Spleen (tissue), 11 donors: Measurements from ENCODE around the gene ME2. TPM values are rescaled to one million over a fixed set of nuclear protein-coding genes. Genes with fewer than 3 reads are reported as not detected.

ENCODE experiments used
- DNase-seq: peaks from one replicate; pipeline ENCODE4 v3.0.0-alpha.2; 2020
- H3K27ac ChIP-seq, 8 donors: fragments of 200-600 bp; sonication (generic) in 7 of 8; 1 replicate in 4 of 8; 2 replicates in 4 of 8; pipeline versions ENCODE4 v1.5.0 to v1.8.0; 2016 to 2021; ENCODE audit warnings: inconsistent platforms in 4 of 8, mild to moderate bottlenecking in 4 of 8, moderate library complexity in 1 of 8
- H3K27me3 ChIP-seq, 7 donors: fragments of 200-600 bp; sonication (generic) in 6 of 7; replicated peaks in 1 of 7; 1 replicate in 4 of 7; 2 replicates in 3 of 7; pipeline versions ENCODE4 v1.5.0 to v1.8.0; 2016 to 2021; ENCODE audit warnings: inconsistent platforms in 3 of 7, mild to moderate bottlenecking in 1 of 7
- H3K36me3 ChIP-seq, 6 donors: fragments of 200-600 bp; sonication (generic) in 5 of 6; 1 replicate in 4 of 6; 2 replicates in 2 of 6; pipeline versions ENCODE4 v1.5.0 to v1.8.0; 2016 to 2021; ENCODE audit warnings: inconsistent platforms in 2 of 6
- H3K4me1 ChIP-seq, 6 donors: fragments of 200-600 bp; sonication (generic) in 5 of 6; 1 replicate in 3 of 6; 2 replicates in 3 of 6; pipeline versions ENCODE4 v1.5.0 to v1.8.0; 2016 to 2021; ENCODE audit warnings: inconsistent platforms in 3 of 6
- H3K4me3 ChIP-seq, 8 donors: fragments of 200-600 bp; sonication (generic) in 7 of 8; 1 replicate in 4 of 8; 2 replicates in 4 of 8; pipeline versions ENCODE4 v1.5.0 to v1.8.0; 2016 to 2021; ENCODE audit warnings: inconsistent platforms in 4 of 8, mild to moderate bottlenecking in 4 of 8, moderate library complexity in 2 of 8
- H3K9me3 ChIP-seq, 8 donors: fragments of 200-600 bp; sonication (generic) in 7 of 8; 1 replicate in 4 of 8; 2 replicates in 4 of 8; pipeline versions ENCODE4 v1.5.0 to v1.8.0; 2016 to 2021; ENCODE audit warnings: inconsistent platforms in 4 of 8
- CTCF ChIP-seq, 11 experiments: fragments of 200-600 bp in 7 of 11; fragments of 450-650 bp in 4 of 11; sonication (generic) in 4 of 11; IDR thresholded peaks in 8 of 11; conservative IDR thresholded peaks in 3 of 11; 1 replicate in 7 of 11; 2 replicates in 4 of 11; pipeline versions ENCODE4 v1.4.0 to v1.8.0; 2016 to 2021; ENCODE audit warnings: antibody characterized with exemption in 11 of 11, inconsistent platforms in 4 of 11, mild to moderate bottlenecking in 1 of 11
- POLR2A ChIP-seq, 3 donors: fragments of 450-650 bp; IDR thresholded peaks; one replicate each; pipeline ENCODE4 v1.5.1; 2017; ENCODE audit warnings: antibody characterized with exemption in 3 of 3, mild to moderate bottlenecking in 1 of 3
- POLR2AphosphoS5 ChIP-seq, 3 donors: sonication (generic); formaldehyde crosslinking; IDR thresholded peaks; one replicate each; pipeline ENCODE4 v1.5.1; 2017; ENCODE audit warnings: antibody characterized with exemption in 3 of 3
- WGBS, 5 donors: extraction: QIAGEN DNeasy Blood & Tissue Kit in 3 of 5; methylation state at CpG; one replicate each; pipeline versions ENCODE4 v1.1.5 to v1.1.7; 2013 to 2018; 5-methylcytosine and 5-hydroxymethylcytosine counted together
- intact Hi-C: fragments of 100-400 bp; cut with DNase I; formaldehyde crosslinking; loops from one replicate; pipeline ENCODE4 v1.15.0; 2023; ENCODE audit warnings: low total_unique reads
- polyA plus RNA-seq, 3 donors: library from polyadenylated mRNA; stranded (reverse); fragments of 200-250 nt; gene quantifications; one replicate each; pipeline ENCODE4 v1.2.1, GENCODE V29; 2013
- total RNA-seq, 7 donors: library from RNA; depleted of rRNA in 3 of 7; stranded (reverse); fragments of >200 nt in 3 of 7; fragmentation: NEBNext Ultra II Directional in 4 of 7; extraction: Animal tissue kit (Norgen Biotek cat#: 25700) in 4 of 7; gene quantifications; one replicate each; pipeline versions ENCODE4 v1.1.0 to v1.2.1, GENCODE V29; 2016 to 2021
- donor health status: healthy with polysubstance abuse.
- donor health status: DM: no; HTN: no; CAD: no; lungs with moderate emphysema.
- donor health status: DM: no; HTN: no; CAD: no.
- donor health status: Bipolar disorder and iron deficiency.
- donor health status: healthy.
- donor health status: DM: no; HTN: no; CAD: no.
- donor health status: DM: yes; HTN: yes; CAD: no.

Gene ME2
- total and polyA plus RNA-seq, 10 donors, result 25.9 to 179 (median 95.6) TPM

GRCh38 chr18:50909261-50909660 is 30.3 kb downstream of the ME2 start:
- TF ChIP-seq POLR2A (IDR thresholded peaks at IDR 0.05), result no peak
- no peak for TF ChIP-seq CTCF (IDR thresholded peaks at IDR 0.05 in 8 of 11, conservative IDR thresholded peaks at IDR 0.05 in 3 of 11)
- TF ChIP-seq POLR2AphosphoS5 (IDR thresholded peaks at IDR 0.05), result no peak
- no peaks in the 10 kb centered on the region for H3K27me3 ChIP-seq
- intact Hi-C loops, result no loop called here
- peaks cover 0 to 13% (median 9%) of the 10 kb centered on the region in 8 donors for H3K9me3 ChIP-seq
- DNase-seq, result no peak
- 91 to 98% (median 94%) methylated on average over 1 of the region's 1 CpG for WGBS, 5 donors
- no peak overlapping the region for H3K27ac ChIP-seq
- peaks cover 0 to 97% (median 42%) of the 10 kb centered on the region in 6 donors for H3K36me3 ChIP-seq
- no peak overlapping the region for H3K4me3 ChIP-seq
- H3K4me1 ChIP-seq, result no peaks in the 10 kb centered on the region

- Histone ChIP-seq H3K36me3 (peaks cover 0 to 96% (median 41%) of the 10 kb centered on the region in 6 donors), H3K27ac (no peak overlapping the region), H3K4me1 (no peaks in the 10 kb centered on the region), H3K4me3 (no peak overlapping the region), H3K27me3 (no peaks in the 10 kb centered on the region), H3K9me3 (peaks cover 0 to 12% (median 9%) of the 10 kb centered on the region in 8 donors)
- TF ChIP-seq POLR2AphosphoS5 (IDR thresholded peaks at IDR 0.05) (no peak), POLR2A (IDR thresholded peaks at IDR 0.05) (no peak), CTCF (IDR thresholded peaks at IDR 0.05 in 8 of 11, conservative IDR thresholded peaks at IDR 0.05 in 3 of 11) (no peak)
- WGBS, 5 donors, result 96 to 100% (median 97%) methylated on average over 1 of the region's 1 CpG
- no peak for DNase-seq
- intact Hi-C loops, result no loop called here
Observed at GRCh38 chr18:50911006-50911405, 32.1 kb downstream of the ME2 start.

DNA sequence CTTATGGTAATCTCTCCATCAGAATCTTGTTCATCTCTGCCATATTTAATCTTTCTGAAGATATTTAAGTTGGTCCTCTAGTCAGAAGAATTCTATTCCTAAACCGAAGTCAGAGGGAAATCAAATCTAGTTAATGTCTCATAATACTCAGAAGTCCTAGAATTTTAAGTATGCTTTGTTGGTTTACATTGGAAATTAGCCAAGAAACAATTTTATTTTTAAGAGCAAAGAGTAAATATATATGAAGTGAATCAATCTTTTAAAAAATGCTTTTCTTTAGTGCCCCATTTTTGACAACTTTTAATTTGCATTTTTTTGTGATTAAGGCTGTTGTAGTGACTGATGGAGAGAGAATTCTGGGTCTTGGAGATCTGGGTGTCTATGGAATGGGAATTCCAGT is 38.1 kb downstream of the ME2 start:
- no peak overlapping the region for H3K4me3 ChIP-seq
- intact Hi-C loops, result no loop called here
- no peaks in the 10 kb centered on the region for H3K9me3 ChIP-seq
- DNase-seq, result no peak
- H3K27ac ChIP-seq, result no peak overlapping the region
- no peaks in the 10 kb centered on the region for H3K27me3 ChIP-seq
- no peaks in the 10 kb centered on the region for H3K4me1 ChIP-seq
- 74 to 90% (median 85%) methylated on average over 1 of the region's 1 CpG for WGBS, 5 donors
- H3K36me3 ChIP-seq, result peaks cover 0 to 97% (median 54%) of the 10 kb centered on the region in 6 donors
- TF ChIP-seq POLR2A (IDR thresholded peaks at IDR 0.05) (no peak), POLR2AphosphoS5 (IDR thresholded peaks at IDR 0.05) (no peak), CTCF (IDR thresholded peaks at IDR 0.05 in 8 of 11, conservative IDR thresholded peaks at IDR 0.05 in 3 of 11) (no peak)

DNA sequence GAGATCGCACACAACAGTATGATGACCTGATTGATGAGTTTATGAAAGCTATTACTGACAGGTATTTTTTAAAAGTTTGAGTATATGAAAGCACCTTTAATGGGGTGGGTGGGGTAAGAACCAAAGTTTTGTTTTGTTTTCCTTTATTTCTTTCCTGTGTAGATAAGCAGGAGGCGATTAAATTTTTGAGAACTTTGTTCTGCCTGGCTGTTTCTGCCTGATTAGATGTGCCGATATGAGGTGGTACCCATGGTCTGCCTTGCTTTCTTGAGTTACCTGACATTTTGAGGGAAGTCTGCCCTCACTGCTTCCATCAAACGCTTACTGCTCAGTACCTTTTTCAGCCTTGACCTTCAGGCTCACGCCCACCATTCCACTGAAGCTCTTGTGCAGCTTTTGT is 39.2 kb downstream of the ME2 start:
- no peak for DNase-seq
- Histone ChIP-seq H3K4me3 (no peak overlapping the region), H3K27me3 (no peaks in the 10 kb centered on the region), H3K36me3 (peaks cover 0 to 97% (median 57%) of the 10 kb centered on the region in 6 donors), H3K9me3 (no peaks in the 10 kb centered on the region), H3K27ac (no peak overlapping the region), H3K4me1 (no peaks in the 10 kb centered on the region)
- no peak for TF ChIP-seq POLR2A (IDR thresholded peaks at IDR 0.05)
- intact Hi-C loops, result no loop called here
- 88 to 95% (median 89%) methylated on average over 5 of the region's 5 CpGs for WGBS, 5 donors

- Histone ChIP-seq H3K36me3 (peaks cover 6 to 100% (median 78%) of the 10 kb centered on the region in 6 donors), H3K27ac (no peak overlapping the region), H3K9me3 (peaks cover 0 to 10% (median 3%) of the 10 kb centered on the region in 8 donors), H3K27me3 (no peaks in the 10 kb centered on the region), H3K4me1 (no peaks in the 10 kb centered on the region), H3K4me3 (no peak overlapping the region)
- TF ChIP-seq POLR2AphosphoS5 (IDR thresholded peaks at IDR 0.05) (no peak), POLR2A (IDR thresholded peaks at IDR 0.05) (no peak), CTCF (IDR thresholded peaks at IDR 0.05 in 8 of 11, conservative IDR thresholded peaks at IDR 0.05 in 3 of 11) (no peak)
- no peak for DNase-seq
- intact Hi-C loops, result no loop called here
- WGBS, 5 donors, result 94 to 100% (median 97%) methylated on average over 2 of the region's 2 CpGs
Observed at GRCh38 chr18:50924372-50924771, 45.5 kb downstream of the ME2 start.
